ENCODE data around the gene LOXHD1.

DNA sequence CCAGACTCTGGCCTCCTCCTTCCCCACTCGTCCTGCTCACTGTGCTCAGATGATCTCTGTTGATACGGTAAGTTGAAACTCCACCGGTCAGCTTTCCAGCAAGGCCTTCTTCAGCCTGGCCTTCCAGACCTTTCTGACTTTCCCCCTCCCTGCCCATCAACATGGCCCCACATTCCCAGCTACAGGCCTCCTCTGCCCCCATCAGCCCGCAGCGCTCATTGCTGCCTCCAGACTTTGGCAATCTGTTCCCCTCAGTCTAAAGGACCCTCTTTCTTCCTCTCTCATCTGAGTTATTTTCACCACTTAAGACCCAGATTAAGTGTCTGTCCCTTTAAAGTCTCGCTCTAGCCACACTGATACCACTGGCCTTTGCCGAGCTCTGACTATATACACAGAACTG, 10.6 kb downstream of the LOXHD1 start:
- TF ChIP-seq SUZ12 (IDR thresholded peaks at IDR 0.05), result no peak
- no peak for TF ChIP-seq SP1 (IDR thresholded peaks at IDR 0.05)
- TF ChIP-seq TARDBP (IDR thresholded peaks at IDR 0.05), result no peak
- TF ChIP-seq BHLHE40 (IDR thresholded peaks at IDR 0.05; ENCODE audit: borderline replicate concordance), result no peak
- TF ChIP-seq ZNF384 (IDR thresholded peaks at IDR 0.05), result no peak
- TF ChIP-seq FOXK2 (IDR thresholded peaks at IDR 0.05), result no peak
- no peak for TF ChIP-seq ARNT (IDR thresholded peaks at IDR 0.05)
- TF ChIP-seq FOXM1 (IDR thresholded peaks at IDR 0.05; ENCODE audit: borderline replicate concordance), result no peak
- TF ChIP-seq NFRKB (IDR thresholded peaks at IDR 0.05), result no peak
- TF ChIP-seq FOXA1 (IDR thresholded peaks at IDR 0.05), result no peak
- no peak for TF ChIP-seq CTBP1 (IDR thresholded peaks at IDR 0.05; ENCODE audit: borderline replicate concordance)
- no peak for TF ChIP-seq HDGF (IDR thresholded peaks at IDR 0.05; ENCODE audit: borderline replicate concordance)

Data from HEK293T (cell line).